NCI-H2081 (cell line): ENCODE measurements around the gene CLIC1.
A peak's percentile ranks its signal among the peaks of the same experiment; 100 is the strongest.
"Not testable (repeated sequence)": the region's sequence is repeated elsewhere in the genome, so short reads cannot be mapped to it uniquely, and the experiment has no call there.

ENCODE experiments used
- DNase-seq, 2 experiments: peaks; one replicate each; lab custom pipeline; 2025; lab: John Stamatoyannopoulos, UW

CLIC1 gene

GRCh38 chr6:31722173-31722572, 14.2 kb downstream of the CLIC1 start:
- no peak for DNase-seq

DNA sequence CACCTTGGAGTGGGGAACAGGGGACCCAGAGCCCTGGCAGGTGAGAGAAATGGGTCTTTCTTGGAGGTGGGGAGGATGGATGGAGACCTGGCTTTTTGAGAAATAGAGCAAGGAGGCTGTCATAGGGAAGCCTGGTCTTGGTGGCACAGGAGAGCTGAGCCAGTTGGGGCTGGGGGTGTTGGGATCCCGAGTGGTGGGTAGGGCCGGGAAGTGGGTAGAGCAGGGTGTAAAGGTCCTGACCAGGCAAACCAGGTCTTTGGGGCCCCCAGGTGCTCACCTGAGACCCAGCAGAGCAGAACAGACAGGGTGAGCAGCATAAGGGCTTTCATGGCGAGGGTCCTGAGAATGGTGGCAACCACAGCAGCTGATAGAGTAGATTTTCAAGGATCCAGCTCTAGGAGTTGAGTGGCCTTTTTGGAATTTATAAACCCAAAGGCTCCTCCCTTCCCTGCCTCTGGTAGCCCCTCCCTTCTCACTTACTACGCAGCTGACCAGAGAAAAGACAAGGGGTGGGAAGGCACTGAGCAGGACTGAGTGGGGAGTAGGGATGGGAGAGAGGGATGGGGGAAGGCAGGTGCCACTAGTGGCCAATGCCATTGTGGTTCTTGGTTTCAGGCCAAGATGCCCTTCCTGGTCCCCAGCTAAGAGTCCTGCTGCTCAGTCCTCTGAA, 14.8 kb downstream of the CLIC1 start, which contains the start of gene LY6G6C:
Gene LY6G6C (minus strand): TSS at position 396 of the 670 bp plus-strand sequence. CDS start 67 bp downstream, at position 329.
- DNase-seq, result no peak

- DNase-seq, result no peak
Observed at GRCh38 chr6:31720196-31720770, 16.0 kb downstream of the CLIC1 start.

GRCh38 chr6:31719001-31719400, 17.3 kb downstream of the CLIC1 start:
- no peak for DNase-seq

- DNase-seq, result no peak
Observed at GRCh38 chr6:31718265-31718664, 18.1 kb downstream of the CLIC1 start.

DNA sequence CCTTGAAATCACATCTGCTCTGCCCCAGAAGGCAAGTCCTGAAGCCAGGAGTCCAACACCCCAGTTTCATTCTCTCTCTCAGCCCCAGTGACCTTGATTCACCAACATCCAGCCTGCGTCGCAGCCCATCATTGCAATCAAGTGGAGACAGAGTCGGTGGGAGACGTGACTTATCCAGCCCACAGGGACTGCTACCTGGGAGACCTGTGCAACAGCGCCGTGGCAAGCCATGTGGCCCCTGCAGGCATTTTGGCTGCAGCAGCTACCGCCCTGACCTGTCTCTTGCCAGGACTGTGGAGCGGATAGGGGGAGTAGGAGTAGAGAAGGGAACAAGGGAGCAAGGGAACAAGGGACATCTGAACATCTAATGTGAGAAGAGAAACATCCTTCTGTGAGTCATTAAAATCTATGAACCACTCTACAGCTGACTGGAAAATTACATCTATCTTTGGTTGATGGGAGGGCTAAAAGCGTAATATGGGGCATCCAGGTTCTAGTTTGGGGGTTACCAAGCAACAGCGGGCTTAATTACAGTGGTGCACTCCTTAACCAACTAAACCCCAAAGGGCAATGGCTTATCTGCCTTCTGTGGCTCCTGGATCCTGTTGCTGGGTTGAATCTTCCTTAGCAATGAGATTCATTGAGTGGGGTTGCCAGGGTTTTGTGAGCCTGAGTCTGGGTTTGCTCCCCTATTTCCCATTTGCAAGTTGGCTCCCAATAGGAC, 18.7 kb downstream of the CLIC1 start:
- no peak for DNase-seq

GRCh38 chr6:31715022-31715958, 21.0 kb downstream of the CLIC1 start, which contains the start of gene LY6G6D:
LY6G6D (plus strand) TSS chr6:31715348; CDS start chr6:31715356, 8 bp downstream.
- DNase-seq, result no peak

DNA sequence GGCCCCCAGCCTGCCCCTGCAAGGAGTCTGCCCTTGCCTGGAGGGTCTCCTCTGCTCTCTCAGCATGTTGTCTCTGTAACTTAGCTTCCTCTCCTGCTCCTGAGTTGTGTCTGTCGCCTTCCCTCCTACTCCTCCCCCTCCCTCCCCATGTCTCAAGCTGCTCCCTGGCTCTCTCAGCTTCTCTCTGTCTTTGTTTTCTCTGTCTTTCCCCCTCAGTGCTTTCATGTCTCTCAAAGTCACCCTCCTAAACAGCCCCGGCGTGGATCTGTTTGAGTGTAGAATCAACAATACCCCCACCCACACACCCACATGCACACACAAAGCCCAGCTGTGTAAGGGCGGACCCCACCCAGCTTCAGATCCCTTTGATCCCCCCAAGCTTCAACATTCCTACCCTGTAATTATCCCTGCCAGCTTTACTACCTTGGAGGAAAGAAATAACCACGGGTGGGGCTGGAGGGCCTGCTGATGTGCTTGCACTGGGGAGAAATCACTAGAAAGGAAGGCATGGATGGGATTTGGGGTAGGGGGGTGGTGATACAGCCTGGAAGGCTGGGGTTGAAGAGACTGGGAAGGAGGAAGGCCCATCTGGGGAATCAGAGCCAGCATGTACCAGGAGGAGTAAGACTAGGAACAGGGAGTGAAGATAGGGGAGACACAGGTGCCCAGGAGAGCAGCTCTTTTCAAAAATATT, 22.2 kb downstream of the CLIC1 start:
- DNase-seq, result peak in 1 of 2 experiments; percentile 28

DNA sequence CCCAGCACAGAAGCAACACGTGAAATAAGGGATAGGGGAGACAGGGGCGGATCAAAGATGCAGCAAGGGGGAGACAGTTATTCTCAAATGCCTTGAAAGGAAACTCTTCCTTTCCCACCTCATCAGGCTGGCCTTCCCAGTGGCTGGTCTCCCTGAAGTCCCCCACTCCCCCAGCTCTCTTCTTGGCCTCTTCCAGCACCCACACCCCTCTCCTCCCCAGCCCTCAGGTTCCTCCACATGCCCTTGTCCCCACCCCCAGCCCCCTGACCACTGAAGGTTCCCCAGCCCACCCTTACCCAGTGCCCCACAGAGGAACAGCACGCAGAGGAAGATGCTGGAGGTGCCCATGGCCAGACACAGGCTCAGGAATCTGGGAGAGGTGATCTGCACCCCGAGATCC, 22.9 kb downstream of the CLIC1 start:
- no peak for DNase-seq

DNA sequence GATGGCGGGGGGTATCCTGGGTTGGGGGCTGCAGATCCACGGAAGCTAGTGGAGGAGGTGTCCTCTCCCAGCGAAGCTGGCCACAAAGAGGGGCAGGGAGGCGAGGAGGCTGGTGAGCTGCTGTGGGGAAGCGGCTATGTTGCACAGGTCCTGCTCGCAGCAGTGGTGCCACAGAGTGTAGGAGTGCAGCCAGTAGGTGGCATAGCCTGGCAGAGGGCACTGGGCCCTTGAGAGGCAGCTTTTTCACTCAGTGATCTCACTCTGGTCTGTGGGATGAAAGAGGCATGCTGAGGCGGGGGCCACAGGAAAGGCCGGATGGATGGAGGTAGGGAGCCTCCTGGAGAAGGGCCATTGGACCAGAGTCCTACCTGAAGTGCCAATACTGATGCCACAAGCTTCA, 24.0 kb downstream of the CLIC1 start:
- DNase-seq, result no peak

DNA sequence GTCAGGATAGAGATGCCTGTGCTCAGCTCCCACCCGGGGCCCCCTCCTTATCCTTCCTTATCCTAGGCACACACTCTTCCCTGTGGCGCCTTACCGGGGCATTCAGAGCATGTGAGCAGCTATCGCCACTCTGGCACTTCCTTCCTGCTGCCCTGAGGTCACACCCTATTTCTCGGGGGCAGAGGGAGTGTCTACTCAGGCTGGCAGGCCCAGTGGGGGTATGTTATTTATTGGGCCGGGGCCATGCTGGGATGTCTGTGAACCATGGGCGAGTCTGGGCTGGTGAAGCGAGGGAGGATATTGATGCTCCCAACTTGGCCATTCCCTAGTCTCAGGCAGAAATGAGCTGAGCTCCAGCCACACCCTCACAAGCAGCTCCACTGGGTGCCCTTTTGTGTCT, 25.1 kb downstream of the CLIC1 start:
- DNase-seq, result no peak

- DNase-seq, result no peak
Observed at GRCh38 chr6:31710523-31711219, 25.7 kb downstream of the CLIC1 start.

- DNase-seq, result not testable (repeated sequence)
Observed at GRCh38 chr6:31709157-31709556, 27.2 kb downstream of the CLIC1 start.

DNA sequence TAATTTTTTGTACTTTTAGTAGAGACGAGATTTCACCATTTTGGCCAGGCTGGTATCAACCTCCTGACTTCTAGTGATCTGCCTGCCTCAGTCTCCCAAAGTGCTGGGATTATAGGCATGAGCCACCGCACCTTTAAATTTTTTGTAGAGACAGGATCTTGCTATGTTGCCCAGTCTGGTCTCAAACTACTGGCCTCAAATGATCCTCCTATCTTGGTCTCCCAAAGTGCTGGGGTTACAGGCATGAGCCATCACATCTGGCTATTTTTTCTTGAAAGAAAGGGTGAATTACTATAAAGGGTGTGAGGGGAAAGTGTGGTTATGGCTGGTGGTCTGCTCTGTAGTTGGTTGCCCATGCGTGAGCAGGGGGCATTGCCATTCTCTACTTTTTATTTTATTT, 28.1 kb downstream of the CLIC1 start:
- DNase-seq, result no peak

- no peak for DNase-seq
Observed at GRCh38 chr6:31707701-31708100, 28.6 kb downstream of the CLIC1 start.

DNA sequence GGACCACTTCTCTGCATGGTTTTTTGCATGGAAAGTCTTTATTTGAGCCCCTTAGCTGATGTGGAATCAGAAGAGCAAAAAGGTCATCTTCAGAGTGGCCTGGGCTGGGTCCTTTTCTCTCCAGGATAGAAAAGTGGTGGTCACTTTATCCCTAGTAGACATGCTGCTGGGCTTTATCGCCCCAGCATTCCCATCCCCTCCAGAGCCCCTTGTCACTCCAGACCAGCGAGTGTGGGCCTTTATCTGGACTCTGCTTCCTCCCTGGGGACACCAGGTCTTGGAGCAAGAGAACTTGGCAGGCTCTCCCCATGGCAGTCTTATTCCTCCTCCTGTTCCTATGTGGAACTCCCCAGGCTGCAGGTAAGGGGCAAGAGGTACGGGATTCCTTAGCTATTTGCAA, 29.7 kb downstream of the CLIC1 start, which contains the start of gene LY6G6F:
Gene LY6G6F (plus strand): TSS at position 268 of the 400 bp plus-strand sequence. CDS start 41 bp downstream, at position 309.
- no peak for DNase-seq

DNA sequence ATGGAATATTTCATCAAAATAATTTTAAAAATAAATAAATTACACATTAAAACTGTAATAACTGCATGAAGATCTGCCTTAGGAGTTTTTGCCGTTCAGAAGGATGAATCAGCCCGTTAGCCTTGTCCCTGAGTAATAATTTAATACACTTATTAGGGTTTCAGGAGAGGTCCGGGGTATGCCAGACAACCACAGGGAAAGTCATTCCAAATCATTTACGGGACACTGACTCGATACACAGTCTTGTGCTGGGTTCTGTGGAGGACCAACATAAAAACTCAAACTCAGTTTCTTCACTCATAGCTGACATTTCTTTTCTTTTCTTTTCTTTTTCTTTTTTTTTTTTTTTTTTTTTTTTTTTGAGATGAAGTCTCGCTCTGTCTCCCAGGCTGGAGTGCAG, 30.4 kb downstream of the CLIC1 start:
- DNase-seq, result no peak

DNA sequence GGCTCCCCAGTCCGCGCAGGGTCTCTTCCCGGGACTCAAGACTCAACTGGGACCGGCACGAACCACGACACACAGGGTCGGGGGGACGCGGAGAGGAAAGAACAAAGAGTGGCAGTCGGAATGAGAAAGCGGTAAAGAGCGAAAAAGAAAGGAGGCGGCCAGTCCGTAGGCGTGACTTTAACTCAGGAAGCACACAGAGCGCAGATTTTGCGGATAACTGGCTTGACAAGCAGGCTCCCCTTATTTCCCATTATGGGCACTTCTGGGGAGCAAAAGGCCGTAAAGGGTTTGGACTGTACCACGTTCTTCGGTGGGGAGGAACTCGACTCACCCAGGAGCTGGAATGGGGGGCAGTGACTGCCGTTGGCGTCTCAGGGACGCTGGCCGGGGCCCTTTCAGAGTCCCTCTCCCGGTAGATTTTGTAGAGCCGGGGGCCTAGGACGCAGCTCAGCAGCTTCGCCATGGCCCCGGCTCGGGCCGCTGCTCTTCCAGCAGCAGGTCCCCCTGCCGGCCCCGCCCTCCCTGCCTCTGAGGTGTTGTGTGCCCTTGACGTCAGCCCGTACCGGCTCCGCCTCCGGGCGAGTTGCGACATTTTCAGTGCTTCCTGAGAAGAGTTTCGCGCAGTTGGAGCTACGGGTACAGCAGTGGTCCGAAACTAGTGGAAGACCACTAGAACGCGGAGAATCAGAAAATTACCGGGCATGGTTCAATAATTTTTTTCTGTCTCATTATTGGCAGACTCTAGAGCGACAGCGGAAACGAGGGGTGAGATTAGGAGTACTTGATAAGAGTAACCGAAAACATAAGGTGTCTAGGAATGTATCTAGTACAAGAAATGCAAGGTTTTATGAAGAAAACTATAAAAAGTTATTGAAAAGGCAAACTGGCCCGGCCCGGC, 33.3 kb downstream of the CLIC1 start, which contains the start of gene ABHD16A:
Gene ABHD16A (minus strand): TSS at position 506 of the 898 bp plus-strand sequence. CDS start 43 bp downstream, at position 463.
- peak; percentile 95 to 97 for DNase-seq

DNA sequence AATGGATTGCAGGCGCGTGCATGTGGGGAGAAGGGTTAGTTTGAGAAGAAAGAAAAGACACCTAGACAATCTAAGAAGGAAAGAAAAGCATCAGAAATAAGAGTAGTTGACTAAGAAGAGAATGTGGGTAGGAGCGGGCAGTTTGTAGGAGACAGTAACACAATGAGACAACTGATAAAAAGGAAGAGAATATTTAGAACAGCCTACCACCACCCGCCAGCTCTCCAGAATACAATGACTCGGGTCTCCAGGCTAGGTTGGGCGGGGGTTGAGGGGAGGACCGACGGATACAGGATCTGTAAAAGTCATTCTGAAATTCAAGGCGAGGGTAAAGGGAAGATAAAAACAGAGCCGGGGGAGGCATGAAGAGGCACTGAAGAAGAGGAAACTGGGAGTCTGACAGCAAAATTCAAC, 33.9 kb downstream of the CLIC1 start:
- no peak for DNase-seq
